HG02981 (cell line): Measurements from ENCODE around the gene DYNLT2B.
"Not testable (repeated sequence)": the region's sequence is repeated elsewhere in the genome, so short reads cannot be mapped to it uniquely, and the experiment has no call there.

Experiments
- ATAC-seq: cut with Tn5 transposase; IDR thresholded peaks from one replicate; pipeline ENCODE4 v1.9.1; 2021; ENCODE audit warnings: mild to moderate bottlenecking, moderate library complexity; ENCODE audit not compliant: unreplicated experiment

DYNLT2B gene

DNA sequence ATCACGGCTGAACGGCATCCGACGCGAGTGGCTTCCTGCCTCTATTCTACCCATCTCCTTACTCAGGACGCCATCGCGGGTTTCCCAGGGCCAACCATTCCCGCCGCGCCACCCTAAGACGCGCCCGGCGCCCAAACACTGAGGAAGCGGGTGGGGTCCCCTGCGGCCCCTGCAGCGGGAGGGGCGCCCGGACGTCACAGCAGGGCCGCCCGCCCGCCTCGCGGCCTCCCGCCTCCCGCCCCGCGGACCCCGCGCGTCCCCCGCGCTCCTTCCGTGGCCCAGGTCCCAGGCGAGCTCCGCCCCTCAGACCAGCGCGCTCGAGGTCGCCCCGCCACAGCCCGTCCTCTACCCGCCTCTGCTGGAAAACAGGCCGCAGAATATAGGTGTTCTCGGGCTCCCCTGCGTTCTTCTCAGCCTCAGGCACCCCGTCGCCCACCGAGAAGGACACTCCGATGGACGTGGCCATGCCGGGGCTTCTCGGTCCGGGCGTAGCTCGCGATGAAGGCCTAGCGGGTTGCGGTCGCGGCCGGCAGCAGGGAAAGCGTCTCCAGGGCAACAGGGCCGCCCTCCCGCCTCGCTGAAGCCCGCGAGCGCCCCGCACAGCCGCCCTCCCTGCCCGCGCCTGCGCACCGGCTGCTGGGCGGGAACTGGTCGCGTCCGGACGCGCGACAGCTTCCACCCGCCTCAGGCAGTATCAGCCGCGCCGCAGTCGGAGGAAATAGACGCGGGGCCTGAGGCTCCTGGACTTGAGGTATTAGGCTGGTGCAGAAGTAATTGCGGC is at the start of gene DYNLT2B:
Gene DYNLT2B (minus strand): TSS at position 554 of the 781 bp plus-strand sequence. CDS start 88 bp downstream, at position 466.
- peak; percentile 85 for ATAC-seq

DNA sequence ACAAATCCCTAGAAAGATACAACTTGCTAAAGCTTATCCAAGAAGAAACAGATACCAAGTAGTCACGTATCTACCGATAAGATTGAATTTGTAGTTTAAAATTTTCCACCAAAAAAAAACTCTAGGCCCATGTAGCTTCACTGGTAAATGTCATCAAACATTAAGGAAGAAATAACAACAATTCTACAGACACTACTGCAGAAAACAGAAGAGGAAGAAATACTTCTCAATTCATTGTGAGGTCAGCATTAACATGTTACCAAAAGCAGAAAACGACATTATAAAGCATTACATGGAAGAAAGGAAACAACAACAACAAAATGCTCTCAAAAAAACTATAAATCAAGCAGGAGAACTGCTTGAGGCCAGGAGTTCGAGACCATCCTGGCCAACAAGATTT is 47.7 kb upstream of the DYNLT2B start:
- no peak for ATAC-seq

DNA sequence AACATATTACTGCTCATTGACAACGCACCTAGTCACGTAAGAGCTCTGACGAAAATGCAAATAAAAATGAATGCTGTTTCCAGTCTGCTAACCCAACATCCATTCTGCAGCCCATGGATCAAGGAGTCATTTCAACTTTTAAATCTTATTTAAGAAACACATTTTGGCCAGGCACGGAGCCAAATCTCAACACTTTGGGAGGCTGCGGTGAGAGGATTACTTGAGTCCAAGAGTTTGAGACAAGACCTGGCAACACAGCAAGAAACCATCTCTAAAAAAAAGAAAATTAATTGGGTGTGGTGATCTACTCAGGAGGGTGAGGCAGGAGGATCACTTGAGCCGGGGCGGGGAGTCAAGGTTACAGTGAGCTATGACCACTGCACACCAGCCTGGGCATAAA is 42.5 kb upstream of the DYNLT2B start:
- ATAC-seq = no peak

DNA sequence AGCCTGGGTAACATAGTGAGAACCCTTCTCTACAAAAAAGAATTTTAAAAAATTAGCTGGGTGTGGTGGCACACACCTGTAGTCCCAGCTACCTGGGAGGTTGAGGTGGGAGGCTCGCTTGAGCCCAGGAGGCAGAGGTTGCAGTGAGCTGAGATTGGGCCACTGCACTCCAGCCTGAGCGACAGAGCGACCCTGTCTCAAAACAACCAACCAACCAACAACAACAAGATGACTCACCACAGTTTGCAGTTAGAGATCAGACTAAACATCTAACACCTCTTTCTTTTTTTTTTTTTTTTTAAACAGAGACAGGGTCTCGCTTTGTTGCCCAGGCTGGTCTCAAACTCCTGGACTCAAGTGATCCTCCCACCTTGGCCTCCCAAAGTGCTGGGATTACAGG is 40.5 kb upstream of the DYNLT2B start:
- ATAC-seq = not testable (repeated sequence)

DNA sequence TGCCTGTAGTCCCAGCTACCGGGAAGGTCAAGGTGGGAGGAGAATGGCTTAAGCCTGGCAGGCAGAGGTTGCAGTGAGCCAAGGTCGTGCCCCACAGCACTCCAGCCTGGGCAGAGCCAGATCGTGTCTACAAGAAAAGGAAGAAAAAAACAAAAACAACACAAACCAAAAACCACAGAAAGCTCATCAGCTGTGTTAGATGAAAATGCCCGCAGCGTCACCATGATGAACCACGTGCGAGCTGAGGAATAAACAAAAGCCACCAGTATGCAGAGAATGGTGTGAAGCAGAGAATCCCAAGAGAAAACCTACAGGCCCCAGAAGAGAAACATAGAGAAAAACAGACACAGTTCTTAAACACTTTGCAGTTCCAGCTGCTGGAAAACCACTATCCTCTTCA is 39.9 kb upstream of the DYNLT2B start:
- ATAC-seq = no peak

DNA sequence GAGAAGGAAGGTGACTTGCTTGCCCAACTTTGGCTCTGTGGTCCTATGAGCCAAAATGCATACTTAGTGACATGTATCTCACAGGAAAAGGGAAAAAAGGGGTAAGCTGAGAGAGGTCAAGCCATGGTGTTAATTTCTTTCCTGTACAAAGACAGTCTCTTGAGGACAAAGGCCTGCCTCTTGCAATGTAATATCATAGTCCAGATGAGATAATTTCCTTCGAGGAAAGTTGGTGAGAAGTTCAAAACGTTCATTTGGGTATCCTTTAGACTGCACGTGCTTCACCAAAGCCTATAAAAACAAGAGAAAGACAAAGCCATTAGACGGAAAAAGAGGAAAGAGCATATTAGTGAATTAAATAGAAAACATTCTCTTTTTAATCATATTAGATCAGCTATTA is 38.5 kb upstream of the DYNLT2B start:
- no peak for ATAC-seq

DNA sequence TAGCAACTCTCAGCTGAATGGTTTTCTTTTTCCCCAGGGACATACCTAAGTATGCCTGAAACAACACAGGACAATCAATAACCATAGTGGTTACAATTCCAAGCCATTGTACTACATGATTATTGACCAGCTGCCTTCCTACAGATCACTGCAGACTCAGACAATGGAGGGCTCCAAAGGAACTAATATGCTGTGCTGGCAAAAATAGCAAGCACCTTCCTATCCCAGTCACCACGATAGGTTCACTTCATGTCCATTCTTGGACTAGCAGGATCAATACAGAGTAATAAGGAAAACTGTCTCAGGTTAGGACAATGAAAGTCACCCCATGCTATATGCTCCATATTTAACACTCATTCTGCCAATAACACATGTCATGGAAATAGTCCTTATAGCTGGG is 37.6 kb upstream of the DYNLT2B start:
- no peak for ATAC-seq

DNA sequence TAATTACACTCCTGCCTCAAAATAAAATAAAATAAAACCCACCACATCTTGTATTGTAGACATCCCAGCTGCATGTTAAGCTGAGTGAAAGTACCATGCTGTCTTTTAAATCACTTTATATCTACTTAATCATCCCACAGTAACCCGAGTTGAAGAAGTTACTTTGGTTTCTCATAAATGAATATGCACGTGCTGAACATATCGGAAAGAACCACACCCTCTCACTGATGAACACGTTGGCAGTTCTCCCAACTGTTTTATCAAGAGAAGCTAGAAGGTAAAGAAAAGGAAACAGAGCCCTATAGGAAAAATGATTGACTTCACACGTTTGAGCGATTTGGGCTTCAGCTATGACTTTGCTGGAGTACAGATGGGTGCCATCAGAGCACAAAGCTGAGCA is 36.1 kb upstream of the DYNLT2B start:
- ATAC-seq = no peak

DNA sequence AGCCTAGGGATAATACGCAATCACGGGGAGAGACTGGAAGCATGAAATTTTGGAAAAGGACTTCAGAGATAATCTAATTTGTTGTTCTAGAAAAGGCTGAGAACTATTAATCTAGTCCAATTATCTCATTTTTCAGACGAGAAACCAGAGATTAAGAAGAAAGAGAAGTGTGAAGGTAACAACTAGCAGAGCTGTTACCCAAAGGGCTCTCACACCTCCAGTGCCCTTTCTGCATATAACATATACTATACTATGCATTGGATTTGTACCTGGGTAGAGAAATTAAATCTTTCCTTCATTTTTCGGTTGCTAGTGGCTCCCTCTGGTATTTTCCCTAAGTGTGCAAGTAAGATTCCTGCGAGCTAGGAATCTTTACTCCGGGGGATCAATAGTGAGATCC is 33.5 kb upstream of the DYNLT2B start:
- no peak for ATAC-seq

DNA sequence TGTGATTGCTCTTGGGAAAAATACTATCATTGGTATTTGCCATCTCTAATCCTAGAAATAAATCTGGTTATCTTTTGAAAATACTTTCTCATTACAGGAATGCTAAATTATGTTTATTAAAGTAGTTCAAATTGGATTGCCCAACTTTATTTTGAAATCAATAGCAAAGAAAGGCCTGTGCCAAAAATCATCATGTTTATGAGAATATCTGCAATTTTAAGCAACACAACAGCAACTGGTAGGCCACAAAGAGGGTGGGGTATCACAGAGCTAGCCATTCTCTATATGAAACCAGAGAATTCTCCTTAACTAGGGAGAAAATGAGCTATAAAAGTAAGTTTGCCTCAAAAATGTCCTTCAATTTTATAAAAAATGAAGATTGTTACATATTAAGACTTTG is 32.0 kb upstream of the DYNLT2B start:
- ATAC-seq = no peak

DNA sequence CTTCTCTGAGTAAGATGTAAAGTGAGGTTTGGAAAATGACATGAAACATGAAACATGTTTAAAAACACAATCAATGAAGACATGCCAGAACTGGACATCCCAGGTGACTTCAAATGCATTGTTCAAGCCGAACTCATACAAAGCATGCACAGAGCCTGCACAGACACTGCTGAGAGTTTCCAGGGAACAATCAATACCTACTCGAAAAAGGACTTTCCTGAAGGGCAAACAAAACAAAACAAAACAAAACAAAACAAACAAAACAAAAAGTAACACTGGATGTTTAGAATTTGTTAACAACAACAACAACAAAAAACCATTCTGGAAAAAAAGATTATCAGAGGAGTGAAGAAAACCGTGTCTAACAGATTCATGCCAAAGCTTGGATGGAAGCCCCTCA is 30.7 kb upstream of the DYNLT2B start:
- no peak for ATAC-seq

DNA sequence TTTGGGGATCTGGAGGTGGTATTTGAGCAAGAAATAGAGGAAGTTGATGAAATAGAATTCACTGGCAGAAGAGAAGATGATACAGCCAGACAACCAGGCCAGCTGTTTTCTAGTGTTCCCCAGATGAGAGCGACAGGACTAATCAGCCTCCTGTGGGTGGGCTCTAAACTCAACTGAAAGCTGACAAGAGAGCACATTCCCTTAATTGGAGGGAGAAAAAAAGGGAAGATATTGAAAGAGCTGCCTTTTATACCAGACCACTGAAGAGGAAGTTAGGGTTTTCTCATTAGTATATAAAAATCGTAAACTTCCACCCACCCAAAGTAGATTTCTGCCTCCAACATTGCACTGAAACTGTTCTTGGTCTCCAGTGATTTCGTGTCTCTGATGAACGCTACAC is 26.6 kb upstream of the DYNLT2B start:
- no peak for ATAC-seq

DNA sequence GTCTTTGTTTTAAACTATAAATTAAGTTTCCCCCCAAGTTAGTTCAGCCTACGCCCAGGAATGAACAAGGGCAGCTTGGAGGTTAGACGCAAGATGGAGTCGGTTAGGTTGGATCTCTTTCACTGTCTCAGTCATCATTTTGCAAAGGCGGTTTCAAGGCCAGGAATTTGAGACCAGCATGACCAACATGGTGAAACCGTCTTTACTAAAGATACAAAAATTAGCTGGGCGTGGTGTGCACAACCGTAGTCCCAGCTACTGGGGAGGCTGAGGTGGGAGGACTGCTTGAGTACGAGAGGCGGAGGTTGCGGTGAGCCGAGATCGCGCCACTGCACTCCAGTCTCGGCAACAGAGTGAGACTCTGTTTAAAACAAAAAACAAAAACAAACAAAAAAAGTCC is 25.9 kb upstream of the DYNLT2B start:
- not testable (repeated sequence) for ATAC-seq

DNA sequence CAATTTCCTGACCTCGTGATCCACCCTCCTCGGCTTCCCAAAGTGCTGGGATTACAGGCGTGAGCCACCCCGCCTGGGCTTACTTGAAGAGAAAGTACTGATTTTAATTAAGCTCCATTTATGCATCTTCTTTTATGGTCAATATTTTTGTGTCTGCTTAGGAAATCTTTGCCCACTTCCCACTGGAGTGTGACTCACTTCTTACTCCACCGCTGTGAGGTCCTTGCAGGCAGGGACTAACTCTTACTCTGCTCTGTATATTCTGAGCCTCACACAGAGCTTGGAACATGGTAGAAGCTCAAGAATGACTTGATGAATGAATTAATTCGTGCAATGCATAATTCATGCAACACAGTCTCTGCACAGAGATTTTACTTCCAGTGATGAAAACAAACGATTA is 23.1 kb upstream of the DYNLT2B start:
- no peak for ATAC-seq

DNA sequence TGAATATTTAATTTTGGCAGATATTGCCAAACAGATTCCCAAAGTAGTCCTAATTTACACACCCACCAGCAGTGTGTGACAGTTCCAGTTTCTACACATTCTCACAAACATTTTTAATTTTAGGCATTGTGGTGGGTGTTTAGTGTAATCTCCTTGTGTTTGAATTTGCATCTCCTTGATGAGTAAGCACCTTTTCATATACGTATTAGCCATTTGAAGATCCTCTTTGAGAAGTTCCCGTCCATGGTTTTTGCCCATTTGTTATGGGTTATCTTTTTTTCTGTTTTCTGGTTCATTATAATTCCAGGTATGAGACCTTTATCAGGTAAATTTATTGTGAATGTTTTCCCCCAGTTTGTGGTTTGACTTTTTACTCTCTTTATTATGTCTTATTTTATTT is 22.4 kb upstream of the DYNLT2B start:
- ATAC-seq = no peak

DNA sequence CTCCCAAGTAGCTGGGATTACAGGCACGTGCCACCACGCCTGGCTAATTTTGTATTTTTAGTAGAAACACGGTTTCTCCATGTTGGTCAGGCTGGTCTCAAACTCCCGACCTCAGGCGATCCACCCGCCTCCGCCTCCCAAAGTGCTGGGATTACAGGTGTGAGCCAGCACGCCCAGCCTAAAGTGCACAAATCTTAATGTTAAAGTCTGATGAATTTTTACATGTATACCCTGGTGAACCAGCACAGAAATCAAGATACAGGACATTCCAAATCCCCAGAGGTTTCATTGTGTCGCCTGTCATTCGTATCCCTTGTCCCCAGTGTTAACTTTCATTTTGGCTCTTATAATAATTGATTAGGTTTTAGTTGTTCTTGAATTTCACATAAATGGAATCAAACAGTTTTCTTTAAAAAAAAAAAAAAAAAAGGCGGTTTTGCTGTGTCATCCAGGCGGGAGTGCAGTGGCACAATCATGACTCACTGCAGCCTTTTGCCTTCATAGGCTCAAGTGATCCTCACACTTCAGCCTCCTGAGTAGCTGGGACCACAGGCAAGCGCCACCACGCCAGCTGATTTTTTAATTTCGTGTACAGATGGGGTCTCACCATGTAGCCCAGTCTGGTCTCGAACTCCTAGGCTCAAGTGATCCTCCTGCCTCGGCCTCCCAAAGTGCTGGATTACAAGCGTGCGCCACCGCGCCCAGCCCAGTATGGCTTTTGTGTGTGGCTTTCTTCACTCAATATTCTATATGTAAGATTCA is 21.6 kb upstream of the DYNLT2B start:
- ATAC-seq = no peak

DNA sequence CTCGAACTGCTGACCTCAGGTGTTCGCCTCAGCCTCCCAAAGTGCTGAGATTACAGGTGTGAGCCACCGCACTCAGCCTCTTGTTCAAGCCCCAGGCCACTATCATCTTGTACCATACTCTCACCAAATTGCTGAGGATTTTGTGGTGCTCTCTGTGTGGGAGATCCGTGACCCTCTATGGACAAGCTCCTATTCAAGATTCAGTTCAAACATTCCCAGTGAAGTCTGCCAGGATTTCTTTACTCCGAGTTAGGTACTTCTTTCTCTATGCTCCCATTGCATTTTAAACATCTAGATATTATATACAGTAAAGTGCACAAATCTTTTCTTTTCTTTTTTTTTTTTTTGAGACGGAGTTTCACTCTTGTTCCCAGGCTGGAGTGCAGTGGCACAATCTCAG is 21.0 kb upstream of the DYNLT2B start:
- no peak for ATAC-seq

DNA sequence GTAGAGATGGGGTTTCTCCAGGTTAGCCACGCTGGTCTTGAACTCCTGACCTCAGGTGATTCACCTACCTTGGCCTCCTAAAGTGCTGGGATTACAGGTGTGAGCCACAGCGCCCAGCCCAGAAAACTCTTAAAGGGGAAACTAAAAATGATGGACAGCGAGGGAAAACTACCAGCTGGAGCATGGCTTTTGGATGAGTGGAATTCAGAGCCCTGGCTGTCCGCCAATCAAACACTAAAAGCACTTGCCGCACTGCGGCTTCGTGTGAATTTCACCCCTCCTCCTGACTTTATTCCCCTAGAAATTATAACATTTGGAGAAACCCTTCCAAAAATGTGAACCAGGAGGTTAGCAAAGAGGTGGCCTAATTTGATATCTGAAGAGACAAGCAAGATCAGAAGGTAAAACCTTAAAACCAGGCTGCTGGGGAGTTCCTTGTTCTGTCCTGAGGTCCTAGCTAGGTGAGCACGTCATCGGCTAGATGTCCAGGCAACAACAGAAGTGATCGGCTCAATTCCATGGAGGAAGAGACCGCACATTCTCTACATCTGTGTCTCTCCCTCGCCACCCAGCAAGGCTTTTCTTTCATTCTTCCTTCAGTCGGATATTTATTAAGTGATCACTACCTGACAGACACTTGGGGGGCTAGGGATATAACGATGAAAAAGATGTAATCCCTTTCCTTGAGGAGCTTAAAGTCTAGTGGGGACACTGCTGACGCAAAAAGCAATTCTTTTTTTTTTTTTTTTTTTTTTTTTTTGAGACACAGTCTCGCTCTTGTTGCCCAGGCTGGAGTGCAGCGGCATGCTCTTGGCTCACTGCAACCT is 18.5 kb upstream of the DYNLT2B start:
- ATAC-seq = no peak

DNA sequence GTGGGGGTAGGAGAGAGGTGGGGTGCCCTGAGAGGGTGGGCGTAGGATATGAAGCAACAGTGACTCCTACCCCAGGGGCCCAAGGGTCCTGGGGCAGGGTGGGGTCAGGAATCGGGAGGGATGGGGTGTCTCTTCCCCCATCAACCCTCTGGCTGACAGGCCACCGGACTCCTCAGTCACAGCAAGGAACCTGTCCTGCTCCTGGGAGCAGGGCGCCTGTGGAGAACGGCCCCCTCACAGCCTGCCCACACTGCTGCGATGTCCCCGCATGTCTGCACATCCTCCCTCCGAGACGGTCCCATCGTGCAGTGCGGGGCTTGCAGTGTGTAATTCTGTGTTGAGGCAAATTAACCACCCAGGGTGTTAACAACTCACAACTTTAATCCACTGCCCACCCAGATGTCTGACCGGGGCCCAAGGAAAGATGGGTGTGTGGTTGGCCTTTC is 17.5 kb upstream of the DYNLT2B start:
- no peak for ATAC-seq

DNA sequence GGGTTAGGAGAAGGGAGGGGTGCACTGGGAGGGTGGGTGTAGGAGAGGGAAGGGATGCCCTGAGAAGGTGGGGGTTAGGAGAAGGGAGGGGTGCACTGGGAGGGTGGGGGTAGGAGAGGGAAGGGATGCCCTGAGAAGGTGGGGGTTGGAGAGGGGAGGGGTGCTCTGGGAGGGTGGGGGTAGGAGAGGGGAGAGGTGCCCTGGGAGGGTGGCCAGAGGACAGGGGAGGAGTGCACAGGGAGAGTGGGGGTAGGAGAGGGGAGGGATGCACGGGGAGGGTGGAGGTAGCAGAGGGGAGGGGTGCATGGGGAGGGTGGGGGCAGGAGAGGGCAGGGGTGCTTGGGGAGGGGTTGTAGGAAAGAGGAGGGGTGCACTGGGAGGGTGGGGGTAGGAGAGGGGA is 16.9 kb upstream of the DYNLT2B start:
- no peak for ATAC-seq

DNA sequence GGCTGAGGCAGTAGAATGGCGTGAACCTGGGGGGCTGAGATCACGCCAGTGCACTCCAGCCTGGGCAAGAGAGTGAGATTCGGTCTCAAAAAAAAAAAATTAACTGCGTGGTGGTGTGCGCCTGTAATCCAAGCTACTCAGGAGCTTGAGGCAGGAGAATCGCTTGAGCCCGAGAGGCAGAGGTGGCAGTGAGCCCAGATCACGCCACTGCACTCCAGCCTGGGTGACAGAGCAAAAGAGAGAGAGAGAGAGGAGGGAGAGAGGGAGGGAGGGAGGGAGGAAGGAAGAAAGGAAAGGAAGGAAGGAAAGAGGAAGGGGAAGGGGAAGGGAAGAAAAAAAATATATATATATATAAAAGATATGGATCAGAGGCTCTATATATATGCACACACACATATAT is 14.1 kb upstream of the DYNLT2B start:
- no peak for ATAC-seq
